Measurements from ENCODE around the gene TMEM150B. TPM values are rescaled to one million over a fixed set of nuclear protein-coding genes. Genes with fewer than 3 reads are reported as not detected.

TMEM150B gene
- total RNA-seq, 4 donors from 2014 or later: 5.5 to 17.1 (median 7.7) TPM

GRCh38 chr19:55287361-55288079 lies 37.6 kb downstream of the TMEM150B start:
- no peak overlapping the region for H3K4me3 ChIP-seq
- WGBS, 2 donors: 48 to 49% methylated on average over 9 to 17 of the region's 21 CpGs
- H3K9me3 ChIP-seq: no peaks in the 10 kb centered on the region
- H3K36me3 ChIP-seq: no peaks in the 10 kb centered on the region
- no peak for DNase-seq (ENCODE audit: low spot score in 2 of 2)
- TF ChIP-seq POLR2A (IDR thresholded peaks at IDR 0.05) (no peak), CTCF (IDR thresholded peaks at IDR 0.05) (no peak), EP300 (IDR thresholded peaks at IDR 0.05) (no peak)
- H3K27ac ChIP-seq: peak overlapping the region in 3 of 4 donors; percentile 19 to 65 (median 49)
- peaks cover 0 to 31% (median 2%) of the 10 kb centered on the region in 4 donors for H3K4me1 ChIP-seq
- peaks cover 0 to 4% of the 10 kb centered on the region in 2 donors for H3K27me3 ChIP-seq

GRCh38 chr19:55285229-55285890 lies 39.8 kb downstream of the TMEM150B start:
- peaks cover 0 to 4% of the 10 kb centered on the region in 2 donors for H3K27me3 ChIP-seq
- 22 to 32% methylated on average over 17 to 18 of the region's 18 CpGs for WGBS, 2 donors
- H3K4me1 ChIP-seq: peaks cover 0 to 37% (median 6%) of the 10 kb centered on the region in 4 donors
- H3K4me3 ChIP-seq: peak overlapping the region in 1 of 4 donors; percentile 70
- no peaks in the 10 kb centered on the region for H3K9me3 ChIP-seq
- no peaks in the 10 kb centered on the region for H3K36me3 ChIP-seq
- H3K27ac ChIP-seq: peak overlapping the region in 3 of 4 donors; percentile 85 to 92 (median 91)
- no peak for TF ChIP-seq POLR2A (IDR thresholded peaks at IDR 0.05)
- no peak for TF ChIP-seq CTCF (IDR thresholded peaks at IDR 0.05)
- no peak for TF ChIP-seq EP300 (IDR thresholded peaks at IDR 0.05)
- no peak for DNase-seq (ENCODE audit: low spot score in 2 of 2)

- DNase-seq (ENCODE audit: low spot score in 2 of 2): no peak
- H3K4me1 ChIP-seq: peaks cover 0 to 40% (median 7%) of the 10 kb centered on the region in 4 donors
- peak overlapping the region; percentile 76 to 92 (median 88) for H3K27ac ChIP-seq
- no peaks in the 10 kb centered on the region for H3K9me3 ChIP-seq
- H3K27me3 ChIP-seq: peaks cover 0 to 4% of the 10 kb centered on the region in 2 donors
- peak overlapping the region; percentile 22 to 70 (median 44) for H3K4me3 ChIP-seq
- TF ChIP-seq CTCF (IDR thresholded peaks at IDR 0.05): no peak
- TF ChIP-seq EP300 (IDR thresholded peaks at IDR 0.05): no peak
- no peak for TF ChIP-seq POLR2A (IDR thresholded peaks at IDR 0.05)
- H3K36me3 ChIP-seq: no peaks in the 10 kb centered on the region
- 16 to 29% methylated on average over 2 to 12 of the region's 16 CpGs for WGBS, 2 donors
These were observed 40.6 kb downstream of the TMEM150B start for GRCh38 chr19:55284405-55285058.

- no peaks in the 10 kb centered on the region for H3K9me3 ChIP-seq
These were observed 41.4 kb downstream of the TMEM150B start, which contains the start of gene BRSK1 for GRCh38 chr19:55283548-55284377. BRSK1 (plus strand) TSS chr19:55283997; CDS start chr19:55284443, 446 bp downstream.

More at GRCh38 chr19:55283548-55284377, 41.4 kb downstream of the TMEM150B start, which contains the start of gene BRSK1:
- H3K4me3 ChIP-seq: peak within 1 kb of the TSS; percentile 22 to 70 (median 44)
- peak within 1 kb of the TSS; percentile 76 to 92 (median 88) for H3K27ac ChIP-seq
- DNase-seq (ENCODE audit: low spot score in 2 of 2): no peak
- TF ChIP-seq EP300 (IDR thresholded peaks at IDR 0.05): no peak
- TF ChIP-seq CTCF (IDR thresholded peaks at IDR 0.05): no peak
- TF ChIP-seq POLR2A (IDR thresholded peaks at IDR 0.05): no peak
- peaks cover 0 to 47% (median 14%) of the 10 kb centered on the region in 4 donors for H3K4me1 ChIP-seq
- H3K36me3 ChIP-seq: no peaks in the 10 kb centered on the region
- peaks cover 0 to 4% of the 10 kb centered on the region in 2 donors for H3K27me3 ChIP-seq
- 10 to 13% methylated on average over 13 to 16 of the region's 44 CpGs for WGBS, 2 donors
